Measurements from ENCODE around the gene SORCS3.

SORCS3 gene

GRCh38 chr10:105279101-105279500 lies 638.0 kb downstream of the SORCS3 start:
- no peaks in the 10 kb centered on the region for H3K9me3 ChIP-seq (ENCODE audit: control insufficient read depth in 1 of 2, low read length in 2 of 2)
- no peak overlapping the region for H3K27ac ChIP-seq (ENCODE audit: low read length)
- H3K36me3 ChIP-seq (ENCODE audit: control insufficient read depth in 1 of 2, insufficient read depth in 2 of 2, low read length in 2 of 2): no peaks in the 10 kb centered on the region

GRCh38 chr10:105280895-105281294 lies 639.8 kb downstream of the SORCS3 start:
- Histone ChIP-seq H3K36me3 (ENCODE audit: control insufficient read depth in 1 of 2, insufficient read depth in 2 of 2, low read length in 2 of 2) (no peaks in the 10 kb centered on the region), H3K27me3 (ENCODE audit: low read depth, low read length) (no peaks in the 10 kb centered on the region), H3K4me1 (ENCODE audit: control insufficient read depth in 1 of 2, insufficient read depth in 2 of 2, low read length in 2 of 2) (peaks cover 0 to 12% of the 10 kb centered on the region in 2 donors), H3K4me3 (ENCODE audit: low read depth in 1 of 2, low read length in 2 of 2) (no peak overlapping the region), H3K9me3 (ENCODE audit: control insufficient read depth in 1 of 2, low read length in 2 of 2) (no peaks in the 10 kb centered on the region), H3K27ac (ENCODE audit: low read length) (no peak overlapping the region)

More at GRCh38 chr10:105279101-105279500, 638.0 kb downstream of the SORCS3 start:
- Histone ChIP-seq H3K4me3 (ENCODE audit: low read depth in 1 of 2, low read length in 2 of 2) (no peak overlapping the region), H3K4me1 (ENCODE audit: control insufficient read depth in 1 of 2, insufficient read depth in 2 of 2, low read length in 2 of 2) (peaks cover 0 to 7% of the 10 kb centered on the region in 2 donors), H3K27me3 (ENCODE audit: low read depth, low read length) (no peaks in the 10 kb centered on the region)

- H3K36me3 ChIP-seq (ENCODE audit: control insufficient read depth in 1 of 2, insufficient read depth in 2 of 2, low read length in 2 of 2): no peaks in the 10 kb centered on the region
- H3K27ac ChIP-seq (ENCODE audit: low read length): no peak overlapping the region
- H3K4me1 ChIP-seq (ENCODE audit: control insufficient read depth in 1 of 2, insufficient read depth in 2 of 2, low read length in 2 of 2): peaks cover 0 to 7% of the 10 kb centered on the region in 2 donors
- no peaks in the 10 kb centered on the region for H3K27me3 ChIP-seq (ENCODE audit: low read depth, low read length)
- no peak overlapping the region for H3K4me3 ChIP-seq (ENCODE audit: low read depth in 1 of 2, low read length in 2 of 2)
- no peaks in the 10 kb centered on the region for H3K9me3 ChIP-seq (ENCODE audit: control insufficient read depth in 1 of 2, low read length in 2 of 2)
Observed at GRCh38 chr10:105284476-105285215, 643.6 kb downstream of the SORCS3 start.

GRCh38 chr10:105288026-105288425 lies 646.9 kb downstream of the SORCS3 start:
- no peaks in the 10 kb centered on the region for H3K36me3 ChIP-seq (ENCODE audit: control insufficient read depth in 1 of 2, insufficient read depth in 2 of 2, low read length in 2 of 2)
- H3K27ac ChIP-seq (ENCODE audit: low read length): no peak overlapping the region
- H3K9me3 ChIP-seq (ENCODE audit: control insufficient read depth in 1 of 2, low read length in 2 of 2): no peaks in the 10 kb centered on the region
- H3K4me3 ChIP-seq (ENCODE audit: low read depth in 1 of 2, low read length in 2 of 2): no peak overlapping the region
- no peaks in the 10 kb centered on the region for H3K27me3 ChIP-seq (ENCODE audit: low read depth, low read length)
- peaks cover 0 to 5% of the 10 kb centered on the region in 2 donors for H3K4me1 ChIP-seq (ENCODE audit: control insufficient read depth in 1 of 2, insufficient read depth in 2 of 2, low read length in 2 of 2)

- Histone ChIP-seq H3K27me3 (ENCODE audit: low read depth, low read length) (no peaks in the 10 kb centered on the region), H3K27ac (ENCODE audit: low read length) (no peak overlapping the region), H3K4me3 (ENCODE audit: low read depth in 1 of 2, low read length in 2 of 2) (no peak overlapping the region), H3K4me1 (ENCODE audit: control insufficient read depth in 1 of 2, insufficient read depth in 2 of 2, low read length in 2 of 2) (peaks cover 0 to 5% of the 10 kb centered on the region in 2 donors), H3K9me3 (ENCODE audit: control insufficient read depth in 1 of 2, low read length in 2 of 2) (no peaks in the 10 kb centered on the region), H3K36me3 (ENCODE audit: control insufficient read depth in 1 of 2, insufficient read depth in 2 of 2, low read length in 2 of 2) (no peaks in the 10 kb centered on the region)
Observed at GRCh38 chr10:105288613-105289012, 647.5 kb downstream of the SORCS3 start.

GRCh38 chr10:105291571-105291970 lies 650.5 kb downstream of the SORCS3 start:
- Histone ChIP-seq H3K9me3 (ENCODE audit: control insufficient read depth in 1 of 2, low read length in 2 of 2) (peaks cover 0 to 5% of the 10 kb centered on the region in 2 donors), H3K36me3 (ENCODE audit: control insufficient read depth in 1 of 2, insufficient read depth in 2 of 2, low read length in 2 of 2) (no peaks in the 10 kb centered on the region), H3K4me3 (ENCODE audit: low read depth in 1 of 2, low read length in 2 of 2) (no peak overlapping the region), H3K27me3 (ENCODE audit: low read depth, low read length) (no peaks in the 10 kb centered on the region), H3K27ac (ENCODE audit: low read length) (no peak overlapping the region), H3K4me1 (ENCODE audit: control insufficient read depth in 1 of 2, insufficient read depth in 2 of 2, low read length in 2 of 2) (no peaks in the 10 kb centered on the region)

GRCh38 chr10:105292236-105292635 lies 651.1 kb downstream of the SORCS3 start:
- Histone ChIP-seq H3K4me3 (ENCODE audit: low read depth in 1 of 2, low read length in 2 of 2) (no peak overlapping the region), H3K4me1 (ENCODE audit: control insufficient read depth in 1 of 2, insufficient read depth in 2 of 2, low read length in 2 of 2) (no peaks in the 10 kb centered on the region), H3K36me3 (ENCODE audit: control insufficient read depth in 1 of 2, insufficient read depth in 2 of 2, low read length in 2 of 2) (no peaks in the 10 kb centered on the region), H3K27me3 (ENCODE audit: low read depth, low read length) (no peaks in the 10 kb centered on the region), H3K9me3 (ENCODE audit: control insufficient read depth in 1 of 2, low read length in 2 of 2) (peaks cover 0 to 5% of the 10 kb centered on the region in 2 donors), H3K27ac (ENCODE audit: low read length) (no peak overlapping the region)

Data from muscle layer of duodenum (tissue), 2 donors.